GM18520 (cell line): ENCODE results near the gene DISC1.
A peak's percentile ranks its signal among the peaks of the same experiment; 100 is the strongest.
"Not testable (repeated sequence)": the region's sequence is repeated elsewhere in the genome, so short reads cannot be mapped to it uniquely, and the experiment has no call there.

Experiments
- ATAC-seq: cut with Tn5 transposase; IDR thresholded peaks from one replicate; pipeline ENCODE4 v1.9.1; 2021; ENCODE audit not compliant: unreplicated experiment

DISC1 gene

GRCh38 chr1:231605149-231606100 lies 21.2 kb upstream of the DISC1 start:
- ATAC-seq = no peak

- ATAC-seq = no peak
Observed at GRCh38 chr1:231606712-231607111, 19.9 kb upstream of the DISC1 start.

DNA sequence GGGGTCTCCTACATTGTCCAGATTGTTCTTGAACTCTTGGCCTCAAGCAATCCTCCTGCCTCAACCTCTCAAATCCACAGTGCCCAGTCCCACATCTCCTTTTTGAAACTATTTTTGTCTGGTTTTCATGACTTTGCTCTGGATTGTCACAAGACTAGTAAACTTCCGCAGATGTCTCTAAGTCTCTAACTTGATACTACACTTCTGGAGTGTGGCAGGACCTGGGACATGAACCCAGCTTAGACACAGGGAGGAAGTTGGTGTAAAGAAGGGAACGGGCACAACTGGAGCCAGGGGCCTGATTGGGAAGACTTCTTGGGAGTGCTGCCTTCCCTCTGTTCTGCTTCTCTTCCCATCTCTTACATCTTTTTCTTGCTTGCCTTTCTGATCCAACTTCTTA lies 16.2 kb upstream of the DISC1 start:
- no peak for ATAC-seq

GRCh38 chr1:231611111-231611510 lies 15.5 kb upstream of the DISC1 start:
- no peak for ATAC-seq

DNA sequence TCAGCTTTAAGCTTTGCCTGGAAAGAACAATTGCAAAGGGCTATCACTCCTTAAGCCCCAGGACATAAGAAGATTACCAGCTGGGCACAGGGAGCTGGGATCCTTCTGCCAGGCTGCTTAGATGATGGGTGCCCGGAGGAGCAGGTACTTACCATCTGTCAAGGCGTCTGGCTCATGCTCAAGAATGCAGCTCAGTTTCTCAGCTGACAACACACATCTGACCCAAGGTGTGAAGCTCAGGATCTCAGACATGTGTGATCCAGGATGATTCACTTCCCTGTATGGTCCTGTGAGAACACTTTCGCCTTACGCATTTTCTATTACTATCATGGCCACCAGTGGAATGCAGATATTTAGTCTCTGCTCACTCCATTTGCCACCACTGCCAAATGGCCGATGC lies 14.7 kb upstream of the DISC1 start:
- no peak for ATAC-seq

DNA sequence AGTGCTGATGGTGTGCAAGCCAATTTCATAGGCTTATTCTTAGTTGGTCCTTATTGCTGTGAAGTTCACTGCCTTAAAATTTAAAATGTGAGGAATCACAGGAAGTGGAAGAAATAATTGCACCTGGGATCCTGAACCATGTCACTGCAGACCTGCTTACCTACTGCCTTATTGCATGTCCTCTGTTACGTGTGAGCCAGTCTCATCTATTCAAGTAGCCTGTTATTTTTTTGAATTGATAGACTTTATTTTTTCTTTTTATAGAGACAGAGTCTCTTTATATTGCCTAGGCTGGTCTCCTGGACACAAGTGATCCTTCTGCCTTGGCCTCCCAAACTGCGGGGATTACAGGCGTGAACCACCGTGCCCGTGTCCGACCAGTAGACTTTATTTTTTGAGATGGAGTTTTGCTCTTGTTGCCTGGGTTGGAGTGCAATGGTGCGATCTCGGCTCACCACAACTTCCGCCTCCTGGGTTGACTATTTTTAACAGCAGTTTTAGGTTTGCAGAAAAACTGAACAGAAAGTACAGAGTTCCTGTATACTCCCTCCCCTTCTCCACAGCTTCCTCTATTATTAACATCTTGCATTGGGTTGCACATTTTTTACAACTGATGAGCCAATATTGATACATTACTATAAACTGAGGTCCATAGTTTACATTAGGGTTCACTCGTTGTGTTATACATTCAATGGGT lies 14.0 kb upstream of the DISC1 start:
- peak; percentile 79 for ATAC-seq

DNA sequence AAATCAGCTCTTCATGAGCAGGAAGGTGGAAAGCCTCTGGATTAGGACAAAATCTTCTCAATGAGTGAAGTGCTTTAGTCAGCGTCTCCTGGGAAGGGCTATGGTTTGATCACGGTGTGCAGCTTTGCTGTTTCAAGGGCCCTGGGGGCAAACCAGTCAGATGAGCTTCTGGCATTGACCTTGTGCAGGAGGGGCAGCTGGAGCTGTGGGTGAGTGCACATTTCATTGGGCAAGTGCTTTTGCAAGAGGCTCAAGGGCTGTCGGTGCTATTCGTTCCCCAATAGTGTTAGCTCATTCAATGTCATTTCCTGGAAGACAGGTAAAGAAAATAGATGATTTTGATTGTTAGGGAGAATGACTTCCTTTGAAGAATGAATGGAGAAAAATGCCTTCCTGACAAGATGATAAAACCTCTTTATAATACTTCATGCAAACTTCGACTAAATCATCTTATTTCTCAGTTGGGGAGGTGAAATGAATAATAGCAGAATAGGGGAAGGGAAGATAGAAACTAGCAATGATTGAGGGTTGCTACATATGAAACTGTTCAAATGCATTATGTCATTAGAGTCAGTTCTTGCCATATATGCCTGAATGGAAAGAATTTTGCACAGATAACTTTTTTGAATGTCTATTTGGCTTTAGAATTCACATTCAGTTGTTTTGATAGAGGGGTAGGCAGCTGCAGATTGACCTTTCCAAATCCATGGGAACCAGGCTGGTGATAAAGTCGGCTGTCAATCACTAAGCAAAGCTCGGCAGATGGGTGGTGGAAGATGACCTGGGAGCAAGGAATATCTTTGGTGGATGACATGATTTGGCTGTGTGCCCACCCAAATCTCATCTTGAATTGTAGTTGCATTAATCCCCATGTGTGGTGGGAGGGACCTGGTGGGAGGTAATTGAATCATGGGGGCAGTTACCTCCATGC lies 12.9 kb upstream of the DISC1 start:
- ATAC-seq = no peak

DNA sequence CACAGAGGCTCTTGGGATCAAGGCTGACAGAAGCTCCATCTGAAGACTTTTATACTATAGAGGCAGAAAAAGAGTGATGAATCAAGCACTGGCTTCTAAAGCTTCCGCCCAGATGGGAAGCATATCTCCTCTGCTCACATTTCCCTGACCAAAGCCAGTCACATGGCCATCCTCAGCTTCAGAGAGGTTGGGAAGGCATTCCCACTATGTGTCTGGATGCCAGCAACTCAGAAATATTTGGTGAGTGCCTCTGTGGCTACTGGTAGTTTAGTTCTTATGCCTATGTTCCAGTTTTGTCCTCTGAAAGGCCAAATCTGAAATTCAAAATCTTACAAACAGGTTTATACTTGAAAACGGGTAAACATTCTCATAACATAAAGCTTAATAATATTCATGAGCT lies 9.9 kb upstream of the DISC1 start:
- ATAC-seq = no peak

DNA sequence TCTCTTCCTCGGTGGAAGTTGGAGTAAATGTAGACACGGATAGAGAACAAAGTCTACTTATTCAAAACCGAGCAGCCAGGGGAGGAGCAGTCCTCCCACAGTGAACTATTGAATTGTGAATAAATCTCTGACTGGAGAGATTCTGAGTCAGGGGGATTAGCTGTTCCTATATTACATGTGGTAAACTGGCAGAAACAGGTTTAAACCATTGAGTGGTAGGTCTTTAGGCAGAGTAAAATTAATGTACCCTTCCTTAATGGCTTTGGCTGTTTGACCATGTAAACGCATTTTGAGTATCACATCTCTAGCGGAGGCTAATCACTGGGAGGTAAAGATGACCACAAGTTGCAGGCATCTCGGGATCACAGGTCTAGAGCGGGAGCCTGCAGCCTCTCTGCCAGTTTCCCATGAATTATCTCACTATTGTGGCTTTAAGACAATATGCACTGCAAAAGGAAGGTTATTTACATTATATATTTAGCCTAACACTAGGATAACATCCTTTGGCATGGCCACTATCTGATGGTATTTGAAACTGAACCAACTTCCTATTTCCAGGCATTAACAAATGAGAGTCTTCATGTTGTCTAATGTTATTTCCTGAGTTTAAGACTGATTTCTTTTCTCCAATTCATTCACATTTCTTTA lies 7.9 kb upstream of the DISC1 start:
- ATAC-seq = no peak

GRCh38 chr1:231619257-231619634 lies 7.3 kb upstream of the DISC1 start:
- no peak for ATAC-seq

- ATAC-seq = not testable (repeated sequence)
Observed at GRCh38 chr1:231625042-231625441, 1.5 kb upstream of the DISC1 start.

DNA sequence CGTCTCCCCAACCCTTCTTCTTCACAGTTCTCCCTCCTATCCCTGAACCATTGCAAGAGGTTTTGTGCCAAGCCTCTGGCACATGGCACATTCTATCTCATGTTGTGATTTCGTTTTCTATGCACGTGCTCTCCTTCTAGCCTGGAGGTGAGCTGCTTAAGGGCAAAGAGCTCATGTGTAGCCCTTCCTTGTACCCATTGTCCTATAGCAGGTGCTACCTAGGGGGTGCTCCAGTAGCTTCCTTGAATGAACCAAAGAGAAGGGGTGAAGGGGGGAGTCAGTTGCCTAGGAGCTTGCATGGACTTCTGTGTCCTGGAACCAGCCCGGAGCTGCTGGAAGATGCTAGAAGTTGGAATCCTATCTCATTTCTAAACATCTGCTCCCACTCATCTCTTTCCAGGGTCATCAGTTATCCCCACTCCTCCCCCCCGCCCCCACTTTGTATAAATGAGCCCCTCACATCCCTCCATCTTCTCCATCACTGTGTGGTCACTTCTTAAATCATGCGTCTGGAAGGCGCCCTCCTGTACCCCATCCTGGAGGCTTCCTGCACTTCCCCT lies 535 bp upstream of the DISC1 start:
- ATAC-seq = no peak

DNA sequence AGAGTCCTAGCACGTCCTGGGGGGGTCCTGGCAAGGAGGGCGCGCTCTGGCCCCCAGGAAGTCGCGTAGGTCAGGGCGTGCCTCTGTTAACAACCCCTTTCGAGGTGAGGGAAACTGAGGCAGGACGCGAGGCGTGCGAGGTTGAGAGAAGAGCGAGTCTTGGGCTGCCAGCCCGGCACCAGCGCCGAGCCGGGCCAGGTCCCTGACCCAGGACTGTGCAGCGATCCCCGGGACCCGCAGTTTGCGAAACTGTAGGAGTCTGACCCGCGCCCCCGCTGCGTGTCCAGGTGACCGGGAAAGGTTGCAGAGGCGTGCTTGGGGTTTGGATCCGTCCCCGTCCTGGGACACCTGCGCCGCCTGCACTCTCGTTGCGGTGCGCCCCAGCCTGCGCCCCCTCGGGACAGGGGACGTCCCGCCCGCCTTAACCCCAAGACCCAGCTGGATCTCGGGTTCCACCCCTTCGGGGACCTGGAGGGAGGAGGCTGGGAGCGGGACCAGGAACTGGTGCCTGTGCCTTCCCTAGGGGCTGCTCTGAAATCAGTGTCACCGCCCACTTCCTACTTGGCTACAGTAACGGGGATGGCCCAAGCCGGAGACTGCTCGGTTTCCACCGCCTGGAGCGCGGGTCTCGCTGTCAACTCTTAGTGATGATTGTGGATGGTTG lies 493 bp downstream of the DISC1 start:
- no peak for ATAC-seq

DNA sequence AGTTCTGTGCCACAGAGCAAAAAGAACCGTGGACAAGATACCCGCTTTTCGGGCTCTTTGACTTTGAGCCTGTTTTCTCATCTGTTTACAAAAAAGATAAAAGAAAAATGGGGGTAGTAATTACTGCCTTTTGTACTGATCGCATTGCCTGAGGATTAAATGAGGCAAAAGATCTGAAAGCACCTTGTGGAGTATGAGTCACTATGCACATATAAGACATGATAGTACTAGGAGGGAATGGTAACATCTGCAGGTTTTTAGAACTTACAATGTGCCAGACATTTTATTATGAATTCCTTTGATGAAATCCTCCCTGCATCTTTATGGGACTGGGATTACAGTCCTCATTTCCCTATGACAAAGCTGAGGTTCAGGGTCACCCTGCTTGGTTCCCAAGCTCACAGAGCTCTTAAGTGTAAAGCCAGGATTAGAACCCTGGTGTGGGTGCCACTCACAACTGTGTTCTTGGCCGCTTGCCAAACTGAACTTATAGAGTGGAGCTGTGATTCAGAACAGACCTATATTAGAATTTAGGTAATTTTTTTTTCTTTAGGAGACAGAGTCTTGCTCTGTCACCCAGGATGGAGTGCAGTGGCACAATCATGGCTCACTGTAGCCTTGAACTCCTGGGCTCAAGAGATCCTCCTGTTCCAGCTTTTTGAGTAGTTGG lies 1.8 kb downstream of the DISC1 start:
- no peak for ATAC-seq

GRCh38 chr1:231629132-231629531 lies 2.5 kb downstream of the DISC1 start:
- no peak for ATAC-seq

DNA sequence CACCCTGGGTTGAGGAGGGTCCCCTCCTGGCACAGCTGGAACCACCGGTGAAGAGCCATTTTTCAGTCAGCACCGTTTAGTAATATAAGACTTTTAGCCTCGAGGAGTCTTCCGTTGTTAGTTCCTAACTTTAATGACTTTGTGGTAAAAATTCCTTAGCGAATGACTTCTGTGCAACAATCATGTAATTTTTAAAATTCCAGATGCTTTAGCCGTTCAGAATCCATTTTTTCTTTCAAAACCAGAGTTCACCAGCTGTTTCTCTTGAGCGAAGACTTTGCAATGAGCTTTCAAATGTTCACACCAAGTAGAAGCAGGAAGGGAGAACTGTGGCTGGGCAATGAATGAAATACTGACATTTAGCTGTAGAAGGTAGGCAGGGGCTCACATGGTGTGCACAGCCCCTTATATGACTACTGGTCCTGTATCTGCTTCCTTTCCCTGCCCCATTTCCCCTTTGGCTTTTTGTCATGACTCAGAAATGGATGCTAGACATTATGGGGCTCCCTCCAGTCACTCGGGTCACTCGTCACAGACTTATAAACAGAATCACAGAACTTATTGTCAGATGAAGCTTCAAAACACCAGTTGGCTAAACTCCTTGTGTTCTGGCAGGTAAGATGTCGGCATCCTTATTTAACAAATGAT lies 4.1 kb downstream of the DISC1 start:
- ATAC-seq = no peak

DNA sequence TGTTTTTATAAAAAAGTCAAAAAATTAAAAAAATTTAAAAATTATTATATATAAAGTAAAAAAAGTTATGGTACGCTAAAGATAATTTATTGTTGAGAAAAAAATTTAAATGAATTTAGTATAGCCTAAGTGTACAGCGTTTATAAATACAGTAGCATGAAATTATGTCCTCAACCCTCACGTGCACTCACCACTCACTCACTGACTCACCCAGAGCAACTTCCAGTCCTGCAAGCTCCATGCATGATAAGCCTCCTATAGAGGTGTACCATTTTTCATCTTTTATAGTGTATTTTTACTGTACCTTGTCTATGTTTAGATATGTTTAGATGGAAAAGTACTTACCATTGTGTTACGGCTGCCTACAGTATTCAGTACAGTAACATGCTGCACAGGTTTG lies 5.1 kb downstream of the DISC1 start:
- ATAC-seq = no peak

- no peak for ATAC-seq
Observed at GRCh38 chr1:231632119-231632518, 5.5 kb downstream of the DISC1 start.
